SK-N-SH treated with all-trans-retinoic acid at 6 μM for 48 hours (cell line): ENCODE data around the gene COMMD8.

Source experiments
- ARNTL ChIP-seq: fragments of 450-650 bp; formaldehyde crosslinking; IDR thresholded peaks from 2 replicates; pipeline ENCODE4 v1.5.0; 2020; ENCODE audit warnings: low read depth, mild to moderate bottlenecking, moderate library complexity, borderline replicate concordance
- BACH2 ChIP-seq: fragments of 250-450 bp; sonication (Bioruptor Pico); IDR thresholded peaks from 2 replicates; pipeline ENCODE4 v1.9.0; 2021; ENCODE audit warnings: mild to moderate bottlenecking, borderline replicate concordance
- ISL1 ChIP-seq: fragments of 250-450 bp; sonication (Bioruptor Pico); IDR thresholded peaks from 2 replicates; pipeline ENCODE4 v2.1.2; 2022; ENCODE audit warnings: mild to moderate bottlenecking, moderate library complexity
- OSR1 ChIP-seq: fragments of 250-450 bp; sonication (Bioruptor Pico); IDR thresholded peaks from 2 replicates; pipeline ENCODE4 v1.8.0; 2022; ENCODE audit warnings: moderate library complexity, mild to moderate bottlenecking, inconsistent platforms
- PPARA ChIP-seq: fragments of 250-450 bp; sonication (Bioruptor Pico); IDR thresholded peaks from 2 replicates; pipeline ENCODE4 v1.5.0; 2020; ENCODE audit warnings: mild to moderate bottlenecking, borderline replicate concordance
- RARB ChIP-seq: fragments of 250-450 bp; sonication (Bioruptor Pico); IDR thresholded peaks from 2 replicates; pipeline ENCODE4 v1.8.0; 2021; ENCODE audit warnings: mild to moderate bottlenecking, moderate library complexity
- SNAI2 ChIP-seq: fragments of 250-450 bp; sonication (Bioruptor Pico); IDR thresholded peaks from 2 replicates; pipeline ENCODE4 v1.5.0; 2020; ENCODE audit warnings: mild to moderate bottlenecking, moderate library complexity
- TCF4 ChIP-seq: fragments of 250-450 bp; sonication (Bioruptor Pico); IDR thresholded peaks from 2 replicates; pipeline ENCODE4 v1.8.0; 2021; ENCODE audit warnings: mild to moderate bottlenecking, moderate library complexity, borderline replicate concordance
- ZC3H10 ChIP-seq: fragments of 250-450 bp; sonication (Bioruptor Pico); IDR thresholded peaks from 2 replicates; pipeline ENCODE4 v1.5.1; 2021; ENCODE audit warnings: mild to moderate bottlenecking, moderate library complexity
- ZNF70 ChIP-seq: fragments of 450-650 bp; formaldehyde crosslinking; IDR thresholded peaks from 2 replicates; pipeline ENCODE4 v1.5.0; 2020; ENCODE audit warnings: mild to moderate bottlenecking, moderate library complexity
- TF ChIP-seq, protein P1 (sequence below): fragments of 250-450 bp; sonication (Bioruptor Pico); IDR thresholded peaks from 2 replicates; pipeline ENCODE4 v1.5.1; 2021; ENCODE audit warnings: mild to moderate bottlenecking, moderate library complexity
- TF ChIP-seq, protein P2 (sequence below): fragments of 250-450 bp; sonication (Bioruptor Pico); IDR thresholded peaks from 2 replicates; pipeline ENCODE4 v1.8.0; 2020; ENCODE audit warnings: mild to moderate bottlenecking, moderate library complexity, borderline replicate concordance
- TF ChIP-seq, protein P3 (sequence below): fragments of 250-450 bp; sonication (Bioruptor Pico); IDR thresholded peaks from 2 replicates; pipeline ENCODE4 v1.5.1; 2020; ENCODE audit warnings: low read depth, mild to moderate bottlenecking, moderate library complexity

DNA sequence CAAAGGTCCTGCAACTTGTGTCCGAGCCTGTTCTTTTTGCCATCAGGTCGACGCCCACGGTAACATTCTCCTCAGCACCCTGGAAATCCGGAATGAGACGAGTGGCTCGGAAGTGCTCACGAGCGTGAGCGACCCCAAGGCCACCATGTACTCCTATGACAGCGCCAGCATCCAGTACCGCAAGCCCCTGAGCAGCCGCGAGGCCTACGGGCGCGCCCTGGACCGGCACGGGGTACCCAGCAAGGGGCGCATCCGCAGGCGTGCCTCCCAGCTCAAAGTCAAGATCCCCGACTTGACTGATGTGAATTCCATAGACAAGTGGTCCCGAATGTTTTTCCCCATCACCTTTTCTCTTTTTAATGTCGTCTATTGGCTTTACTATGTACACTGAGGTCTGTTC is 37.9 kb downstream of the COMMD8 start:
- TF ChIP-seq ISL1 (CRISPR knock-in tag) (no peak), BACH2 (CRISPR knock-in tag) (no peak), ARNTL (CRISPR knock-in tag) (no peak), OSR1 (no peak), ZNF70 (CRISPR knock-in tag) (no peak), ZC3H10 (CRISPR knock-in tag) (no peak), TCF4 (no peak), SNAI2 (CRISPR knock-in tag) (no peak), RARB (no peak), PPARA (CRISPR knock-in tag) (no peak)
- TF ChIP-seq, protein P1, sequence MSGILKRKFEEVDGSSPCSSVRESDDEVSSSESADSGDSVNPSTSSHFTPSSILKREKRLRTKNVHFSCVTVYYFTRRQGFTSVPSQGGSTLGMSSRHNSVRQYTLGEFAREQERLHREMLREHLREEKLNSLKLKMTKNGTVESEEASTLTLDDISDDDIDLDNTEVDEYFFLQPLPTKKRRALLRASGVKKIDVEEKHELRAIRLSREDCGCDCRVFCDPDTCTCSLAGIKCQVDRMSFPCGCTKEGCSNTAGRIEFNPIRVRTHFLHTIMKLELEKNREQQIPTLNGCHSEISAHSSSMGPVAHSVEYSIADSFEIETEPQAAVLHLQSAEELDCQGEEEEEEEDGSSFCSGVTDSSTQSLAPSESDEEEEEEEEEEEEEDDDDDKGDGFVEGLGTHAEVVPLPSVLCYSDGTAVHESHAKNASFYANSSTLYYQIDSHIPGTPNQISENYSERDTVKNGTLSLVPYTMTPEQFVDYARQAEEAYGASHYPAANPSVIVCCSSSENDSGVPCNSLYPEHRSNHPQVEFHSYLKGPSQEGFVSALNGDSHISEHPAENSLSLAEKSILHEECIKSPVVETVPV (CRISPR knock-in tag), result no peak
- TF ChIP-seq, protein P2, sequence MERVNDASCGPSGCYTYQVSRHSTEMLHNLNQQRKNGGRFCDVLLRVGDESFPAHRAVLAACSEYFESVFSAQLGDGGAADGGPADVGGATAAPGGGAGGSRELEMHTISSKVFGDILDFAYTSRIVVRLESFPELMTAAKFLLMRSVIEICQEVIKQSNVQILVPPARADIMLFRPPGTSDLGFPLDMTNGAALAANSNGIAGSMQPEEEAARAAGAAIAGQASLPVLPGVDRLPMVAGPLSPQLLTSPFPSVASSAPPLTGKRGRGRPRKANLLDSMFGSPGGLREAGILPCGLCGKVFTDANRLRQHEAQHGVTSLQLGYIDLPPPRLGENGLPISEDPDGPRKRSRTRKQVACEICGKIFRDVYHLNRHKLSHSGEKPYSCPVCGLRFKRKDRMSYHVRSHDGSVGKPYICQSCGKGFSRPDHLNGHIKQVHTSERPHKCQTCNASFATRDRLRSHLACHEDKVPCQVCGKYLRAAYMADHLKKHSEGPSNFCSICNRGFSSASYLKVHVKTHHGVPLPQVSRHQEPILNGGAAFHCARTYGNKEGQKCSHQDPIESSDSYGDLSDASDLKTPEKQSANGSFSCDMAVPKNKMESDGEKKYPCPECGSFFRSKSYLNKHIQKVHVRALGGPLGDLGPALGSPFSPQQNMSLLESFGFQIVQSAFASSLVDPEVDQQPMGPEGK, result no peak
- TF ChIP-seq, protein P3, sequence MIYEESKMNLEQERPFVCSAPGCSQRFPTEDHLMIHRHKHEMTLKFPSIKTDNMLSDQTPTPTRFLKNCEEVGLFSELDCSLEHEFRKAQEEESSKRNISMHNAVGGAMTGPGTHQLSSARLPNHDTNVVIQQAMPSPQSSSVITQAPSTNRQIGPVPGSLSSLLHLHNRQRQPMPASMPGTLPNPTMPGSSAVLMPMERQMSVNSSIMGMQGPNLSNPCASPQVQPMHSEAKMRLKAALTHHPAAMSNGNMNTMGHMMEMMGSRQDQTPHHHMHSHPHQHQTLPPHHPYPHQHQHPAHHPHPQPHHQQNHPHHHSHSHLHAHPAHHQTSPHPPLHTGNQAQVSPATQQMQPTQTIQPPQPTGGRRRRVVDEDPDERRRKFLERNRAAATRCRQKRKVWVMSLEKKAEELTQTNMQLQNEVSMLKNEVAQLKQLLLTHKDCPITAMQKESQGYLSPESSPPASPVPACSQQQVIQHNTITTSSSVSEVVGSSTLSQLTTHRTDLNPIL (CRISPR knock-in tag), result no peak
